ENCODE data around the gene ZDBF2.

ZDBF2 gene

DNA sequence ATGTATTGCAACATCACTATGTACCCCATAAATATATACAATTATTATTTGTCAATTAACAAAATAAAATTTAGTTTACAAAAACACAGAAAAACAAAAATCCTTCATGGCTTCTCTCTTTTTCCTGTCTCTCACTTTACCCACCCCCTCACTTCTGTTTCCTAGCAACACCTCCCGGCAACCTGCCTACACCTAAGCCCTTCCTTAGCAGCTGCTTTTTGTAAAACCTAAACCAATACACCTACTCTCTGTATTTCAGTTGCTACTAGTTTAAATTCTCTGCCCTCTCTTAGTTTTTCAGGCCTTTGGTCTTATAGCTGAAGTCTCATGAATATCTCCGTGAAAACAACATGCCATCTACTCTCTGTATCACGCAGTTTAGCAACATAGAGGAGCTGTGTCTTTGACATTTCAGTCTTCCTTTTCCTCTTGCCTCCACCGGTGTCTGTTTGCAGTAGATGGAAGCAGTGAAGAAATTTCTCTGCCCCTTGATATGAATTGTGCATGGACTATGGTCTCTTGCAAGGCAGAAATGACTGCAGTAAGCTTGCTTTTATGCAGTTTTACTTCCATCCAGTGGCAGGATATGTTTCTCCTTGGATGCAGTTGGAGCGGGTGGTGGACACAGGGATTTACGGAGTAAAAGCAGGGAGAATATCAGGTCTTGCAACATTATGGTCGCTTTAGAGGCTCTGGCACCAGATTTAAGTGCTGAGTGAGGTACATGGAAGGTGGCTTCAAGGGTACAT lies 42.0 kb upstream of the ZDBF2 start:
- no peak for TF ChIP-seq CTCF (IDR thresholded peaks at IDR 0.05; ENCODE audit: low read depth, low read length, missing control alignments)
- DNase-seq (ENCODE audit: low read depth) = no peak
- no peak overlapping the region for H3K4me3 ChIP-seq (ENCODE audit: low read depth, low read length)

- no peak for DNase-seq (ENCODE audit: low read depth)
- no peak for TF ChIP-seq CTCF (IDR thresholded peaks at IDR 0.05; ENCODE audit: low read depth, low read length, missing control alignments)
- no peak overlapping the region for H3K4me3 ChIP-seq (ENCODE audit: low read depth, low read length)
Measured at GRCh38 chr2:206239157-206239556, 35.3 kb upstream of the ZDBF2 start.

GRCh38 chr2:206240327-206240726 lies 34.1 kb upstream of the ZDBF2 start:
- no peak overlapping the region for H3K4me3 ChIP-seq (ENCODE audit: low read depth, low read length)
- DNase-seq (ENCODE audit: low read depth) = no peak
- TF ChIP-seq CTCF (IDR thresholded peaks at IDR 0.05; ENCODE audit: low read depth, low read length, missing control alignments) = no peak

- no peak for TF ChIP-seq CTCF (IDR thresholded peaks at IDR 0.05; ENCODE audit: low read depth, low read length, missing control alignments)
- H3K4me3 ChIP-seq (ENCODE audit: low read depth, low read length) = no peak overlapping the region
- no peak for DNase-seq (ENCODE audit: low read depth)
Measured at GRCh38 chr2:206241736-206242135, 32.7 kb upstream of the ZDBF2 start.

GRCh38 chr2:206245265-206245672 lies 29.2 kb upstream of the ZDBF2 start:
- DNase-seq (ENCODE audit: low read depth) = no peak
- no peak overlapping the region for H3K4me3 ChIP-seq (ENCODE audit: low read depth, low read length)
- TF ChIP-seq CTCF (IDR thresholded peaks at IDR 0.05; ENCODE audit: low read depth, low read length, missing control alignments) = no peak

GRCh38 chr2:206250041-206250897 lies 24.2 kb upstream of the ZDBF2 start:
- H3K4me3 ChIP-seq (ENCODE audit: low read depth, low read length) = peak overlapping the region; percentile 32

More at GRCh38 chr2:206250041-206250897, 24.2 kb upstream of the ZDBF2 start:
- peak; percentile 47 for TF ChIP-seq CTCF (IDR thresholded peaks at IDR 0.05; ENCODE audit: low read depth, low read length, missing control alignments)
- DNase-seq (ENCODE audit: low read depth) = no peak
